ENCODE measurements around the gene CAMKMT. TPM values are rescaled to one million over a fixed set of nuclear protein-coding genes. Genes with fewer than 3 reads are reported as not detected.

CAMKMT gene
- total RNA-seq, 1 experiment from 2014 or later, result 12.5 TPM

GRCh38 chr2:44672431-44672830 is 310.7 kb downstream of the CAMKMT start:
- H3K4me1 ChIP-seq (ENCODE audit: insufficient read depth, low read length, poor library complexity, severe bottlenecking), result no peaks in the 10 kb centered on the region
- ChIA-PET POLR2A (ENCODE audit: low non-redundant PET) (no interaction called here), CTCF (no interaction called here)
- no peak overlapping the region for H3K4me3 ChIP-seq (ENCODE audit: low read depth, low read length, poor library complexity, severe bottlenecking)
- intact Hi-C loops (cut with micrococcal nuclease; ENCODE audit: unreplicated experiment), result no loop called here
- no peaks in the 10 kb centered on the region for H3K27me3 ChIP-seq (replicated peaks; ENCODE audit: insufficient read depth, low read depth, low read length, poor library complexity)
- no TSS peak for BruUV-seq (replicated peaks)
- TF ChIP-seq CTCF (conservative IDR thresholded peaks at IDR 0.05; ENCODE audit: low read depth, low read length), result no peak
- no peak for TF ChIP-seq EZH2 (IDR thresholded peaks at IDR 0.05; ENCODE audit: borderline replicate concordance, low read depth, low read length, poor library complexity, severe bottlenecking)
- no peaks in the 10 kb centered on the region for H3K9me3 ChIP-seq (ENCODE audit: low read depth, low read length, poor library complexity, severe bottlenecking)
- no peak overlapping the region for H3K27ac ChIP-seq (ENCODE audit: low read depth, low read length, poor library complexity, severe bottlenecking)
- no peak for DNase-seq (ENCODE audit: low spot score)
- no peaks in the 10 kb centered on the region for H3K36me3 ChIP-seq (ENCODE audit: insufficient read depth, low read length, poor library complexity, severe bottlenecking)

GRCh38 chr2:44674473-44675284 is 312.9 kb downstream of the CAMKMT start:
- no TSS peak for BruUV-seq (replicated peaks)
- no peak overlapping the region for H3K27ac ChIP-seq (ENCODE audit: low read depth, low read length, poor library complexity, severe bottlenecking)
- no peaks in the 10 kb centered on the region for H3K27me3 ChIP-seq (replicated peaks; ENCODE audit: insufficient read depth, low read depth, low read length, poor library complexity)
- TF ChIP-seq EZH2 (IDR thresholded peaks at IDR 0.05; ENCODE audit: borderline replicate concordance, low read depth, low read length, poor library complexity, severe bottlenecking) (no peak), CTCF (conservative IDR thresholded peaks at IDR 0.05; ENCODE audit: low read depth, low read length) (no peak)
- ChIA-PET POLR2A (ENCODE audit: low non-redundant PET) (interaction anchor here (0.6 kb wide), 1 partner anchor 432 kb away, joined by 5 read pairs; no protein-coding TSS in a partner anchor), CTCF (no interaction called here)
- no peaks in the 10 kb centered on the region for H3K9me3 ChIP-seq (ENCODE audit: low read depth, low read length, poor library complexity, severe bottlenecking)
- no peaks in the 10 kb centered on the region for H3K4me1 ChIP-seq (ENCODE audit: insufficient read depth, low read length, poor library complexity, severe bottlenecking)
- no peak for DNase-seq (ENCODE audit: low spot score)
- H3K36me3 ChIP-seq (ENCODE audit: insufficient read depth, low read length, poor library complexity, severe bottlenecking), result no peaks in the 10 kb centered on the region
- H3K4me3 ChIP-seq (ENCODE audit: low read depth, low read length, poor library complexity, severe bottlenecking), result no peak overlapping the region
- intact Hi-C loops (cut with micrococcal nuclease; ENCODE audit: unreplicated experiment), result no loop called here

GRCh38 chr2:44676379-44676778 is 314.6 kb downstream of the CAMKMT start:
- TF ChIP-seq EZH2 (IDR thresholded peaks at IDR 0.05; ENCODE audit: borderline replicate concordance, low read depth, low read length, poor library complexity, severe bottlenecking), result no peak
- TF ChIP-seq CTCF (conservative IDR thresholded peaks at IDR 0.05; ENCODE audit: low read depth, low read length), result no peak
- no peaks in the 10 kb centered on the region for H3K36me3 ChIP-seq (ENCODE audit: insufficient read depth, low read length, poor library complexity, severe bottlenecking)
- POLR2A ChIA-PET (ENCODE audit: low non-redundant PET), result no interaction called here
- H3K27ac ChIP-seq (ENCODE audit: low read depth, low read length, poor library complexity, severe bottlenecking), result no peak overlapping the region
- no peaks in the 10 kb centered on the region for H3K9me3 ChIP-seq (ENCODE audit: low read depth, low read length, poor library complexity, severe bottlenecking)
- DNase-seq (ENCODE audit: low spot score), result no peak
- intact Hi-C loops (cut with micrococcal nuclease; ENCODE audit: unreplicated experiment), result no loop called here
- H3K27me3 ChIP-seq (replicated peaks; ENCODE audit: insufficient read depth, low read depth, low read length, poor library complexity), result no peaks in the 10 kb centered on the region
- no TSS peak for BruUV-seq (replicated peaks)
- no peaks in the 10 kb centered on the region for H3K4me1 ChIP-seq (ENCODE audit: insufficient read depth, low read length, poor library complexity, severe bottlenecking)
- CTCF ChIA-PET, result no interaction called here
- H3K4me3 ChIP-seq (ENCODE audit: low read depth, low read length, poor library complexity, severe bottlenecking), result no peak overlapping the region
